OCI-LY3 (cell line): ENCODE measurements around the gene ILRUN.

Source experiments
- CTCF ChIP-seq: fragments of 200-600, 300-600 bp; sonication (generic); IDR thresholded peaks from 2 replicates; pipeline ENCODE4 v1.5.1; 2014; ENCODE audit warnings: antibody characterized with exemption, low read length, low read depth
- EZH2phosphoT487 ChIP-seq: fragments of 200-600 bp; shearing (Covaris generic); IDR thresholded peaks from 2 replicates; pipeline ENCODE4 v1.6.1; 2018; ENCODE audit warnings: antibody characterized with exemption, mixed run types, low read depth

GRCh38 chr6:34674268-34674639 is 22.3 kb downstream of the ILRUN start:
- no peak for TF ChIP-seq CTCF
- no peak for TF ChIP-seq EZH2phosphoT487
